GM23338 (cell line): ENCODE data around the gene RNF115. TPM values are rescaled to one million over a fixed set of nuclear protein-coding genes. Genes with fewer than 3 reads are reported as not detected.

ENCODE experiments used
- ATAC-seq: fragments of 200-7000 bp; cut with Tn5 transposase; 3 replicates; pipeline ENCODE4 v1.9.1; 2020
- DNase-seq: peaks from one replicate; pipeline ENCODE4 v3.0.0-alpha.2; 2015; ENCODE audit warnings: low spot score
- H2AFZ ChIP-seq: fragments of 200-600 bp; sonication (generic); 2 replicates; pipeline ENCODE4 v1.8.0; 2016; ENCODE audit warnings: antibody characterized with exemption, mild to moderate bottlenecking, moderate library complexity
- H3F3A ChIP-seq: fragments of 200-600 bp; sonication (generic); replicated peaks from 2 replicates; pipeline ENCODE4 v1.8.0; 2017; ENCODE audit warnings: antibody characterized with exemption, mixed run types, low read depth
- H3K27ac ChIP-seq: fragments of 200-600 bp; sonication (generic); 2 replicates; pipeline ENCODE4 v1.6.1; 2016; ENCODE audit warnings: low read depth
- H3K27me3 ChIP-seq: fragments of 200-600 bp; sonication (generic); 2 replicates; pipeline ENCODE4 v1.8.0; 2016; ENCODE audit warnings: mild to moderate bottlenecking, mixed run types, moderate library complexity; ENCODE audit not compliant: insufficient read depth
- H3K36me3 ChIP-seq: fragments of 200-600 bp; sonication (generic); 2 replicates; pipeline ENCODE4 v1.8.0; 2016; ENCODE audit warnings: mild to moderate bottlenecking; ENCODE audit not compliant: insufficient read depth
- H3K4me1 ChIP-seq: fragments of 200-600 bp; sonication (generic); 2 replicates; pipeline ENCODE4 v1.8.0; 2016; ENCODE audit warnings: mild to moderate bottlenecking, moderate library complexity; ENCODE audit not compliant: insufficient read depth
- H3K4me2 ChIP-seq: fragments of 200-600 bp; sonication (generic); 2 replicates; pipeline ENCODE4 v1.7.1; 2017; ENCODE audit warnings: mixed run types
- H3K4me3 ChIP-seq: fragments of 200-600 bp; sonication (generic); 2 replicates; pipeline ENCODE4 v1.6.1; 2016; ENCODE audit warnings: mixed run types
- H3K79me2 ChIP-seq: fragments of 200-600 bp; sonication (generic); replicated peaks from 2 replicates; pipeline ENCODE4 v1.8.0; 2017; ENCODE audit warnings: mild to moderate bottlenecking; ENCODE audit not compliant: insufficient read depth
- H3K9me2 ChIP-seq: fragments of 200-600 bp; sonication (generic); 2 replicates; pipeline ENCODE4 v1.8.0; 2017; ENCODE audit not compliant: insufficient read depth
- H4K20me1 ChIP-seq: fragments of 200-600 bp; sonication (generic); replicated peaks from 2 replicates; pipeline ENCODE4 v1.8.0; 2017; ENCODE audit warnings: mild to moderate bottlenecking; ENCODE audit not compliant: insufficient read depth
- H3K27ac Mint-ChIP-seq: 2 replicates; pipeline ENCODE4 v1.8.0; 2020; ENCODE audit warnings: inconsistent platforms, mild to moderate bottlenecking, moderate library complexity, mixed read lengths
- H3K27me3 Mint-ChIP-seq: 3 replicates; pipeline ENCODE4 v1.8.0; 2022; ENCODE audit warnings: low read depth, mild to moderate bottlenecking, moderate library complexity, mixed read lengths, inconsistent platforms; ENCODE audit not compliant: insufficient read depth, poor library complexity
- H3K36me3 Mint-ChIP-seq: 3 replicates; pipeline ENCODE4 v1.8.0; 2021; ENCODE audit warnings: low read depth, mild to moderate bottlenecking, inconsistent platforms, moderate library complexity, mixed read lengths
- H3K4me1 Mint-ChIP-seq: 3 replicates; pipeline ENCODE4 v1.8.0; 2020; ENCODE audit warnings: mild to moderate bottlenecking, inconsistent platforms, mixed read lengths
- H3K4me3 Mint-ChIP-seq: 3 replicates; pipeline ENCODE4 v1.8.0; 2021; ENCODE audit warnings: moderate library complexity, mild to moderate bottlenecking, inconsistent platforms, mixed read lengths
- H3K9me3 Mint-ChIP-seq: 3 replicates; pipeline ENCODE4 v1.8.0; 2020; ENCODE audit warnings: moderate library complexity, mild to moderate bottlenecking, inconsistent platforms, mixed read lengths
- CREB1 ChIP-seq: fragments of 250-450 bp; sonication (Bioruptor Pico); IDR thresholded peaks from 2 replicates; pipeline ENCODE4 v1.5.0; 2020; ENCODE audit warnings: low read depth, mild to moderate bottlenecking, moderate library complexity
- ETS1 ChIP-seq: IDR thresholded peaks from 2 replicates; pipeline ENCODE4 v1.6.1; 2016; ENCODE audit warnings: antibody characterized with exemption
- EZH2 ChIP-seq: fragments of 200-600 bp; sonication (generic); IDR thresholded peaks from one replicate; pipeline ENCODE4 v1.8.0; 2017; ENCODE audit warnings: antibody characterized with exemption, mild to moderate bottlenecking, low read depth; ENCODE audit not compliant: unreplicated experiment
- EZH2phosphoT487 ChIP-seq: fragments of 200-600 bp; sonication (generic); IDR thresholded peaks from one replicate; pipeline ENCODE4 v1.8.1; 2018; ENCODE audit warnings: antibody characterized with exemption; ENCODE audit not compliant: unreplicated experiment
- JUNB ChIP-seq: IDR thresholded peaks from one replicate; pipeline ENCODE4 v1.6.1; 2016; ENCODE audit warnings: antibody characterized with exemption; ENCODE audit not compliant: unreplicated experiment
- NANOG ChIP-seq: IDR thresholded peaks from 2 replicates; pipeline ENCODE4 v1.6.1; 2016; ENCODE audit warnings: antibody characterized with exemption, borderline replicate concordance
- STAT1 ChIP-seq: IDR thresholded peaks from one replicate; pipeline ENCODE4 v1.6.1; 2016; ENCODE audit warnings: antibody characterized with exemption; ENCODE audit not compliant: unreplicated experiment
- ZNF114 ChIP-seq: fragments of 250-450 bp; sonication (Bioruptor Pico); IDR thresholded peaks from 2 replicates; pipeline ENCODE4 v1.5.0; 2020; ENCODE audit warnings: mild to moderate bottlenecking, moderate library complexity
- ZNF331 ChIP-seq: fragments of 250-450 bp; sonication (Bioruptor Pico); IDR thresholded peaks from 2 replicates; pipeline ENCODE4 v1.5.0; 2020; ENCODE audit warnings: low read depth, mild to moderate bottlenecking, moderate library complexity
- polyA plus RNA-seq: library from polyadenylated mRNA; unstranded; fragments of >200 nt; fragmentation: Nextera tagmentation; extraction: Ambion mirVana; gene quantifications from 2 replicates; pipeline ENCODE4 v1.2.1, GENCODE V29; 2016
- total RNA-seq: library from RNA; depleted of rRNA; stranded (reverse); fragments of >200 nt; shearing (Covaris generic); gene quantifications from 2 replicates; pipeline ENCODE4 v1.2.3, GENCODE V29; 2014
- TF ChIP-seq, protein P1 (sequence below): IDR thresholded peaks from one replicate; pipeline ENCODE4 v1.6.1; 2018; ENCODE audit warnings: antibody characterized with exemption; ENCODE audit not compliant: unreplicated experiment

Gene RNF115
- total and polyA plus RNA-seq, 2 experiments from 2014 or later = 10.6 to 10.9 TPM

- TF ChIP-seq ZNF114 (CRISPR knock-in tag) (no peak), JUNB (no peak), NANOG (no peak), STAT1 (no peak), CREB1 (CRISPR knock-in tag) (no peak)
- TF ChIP-seq, protein P1, sequence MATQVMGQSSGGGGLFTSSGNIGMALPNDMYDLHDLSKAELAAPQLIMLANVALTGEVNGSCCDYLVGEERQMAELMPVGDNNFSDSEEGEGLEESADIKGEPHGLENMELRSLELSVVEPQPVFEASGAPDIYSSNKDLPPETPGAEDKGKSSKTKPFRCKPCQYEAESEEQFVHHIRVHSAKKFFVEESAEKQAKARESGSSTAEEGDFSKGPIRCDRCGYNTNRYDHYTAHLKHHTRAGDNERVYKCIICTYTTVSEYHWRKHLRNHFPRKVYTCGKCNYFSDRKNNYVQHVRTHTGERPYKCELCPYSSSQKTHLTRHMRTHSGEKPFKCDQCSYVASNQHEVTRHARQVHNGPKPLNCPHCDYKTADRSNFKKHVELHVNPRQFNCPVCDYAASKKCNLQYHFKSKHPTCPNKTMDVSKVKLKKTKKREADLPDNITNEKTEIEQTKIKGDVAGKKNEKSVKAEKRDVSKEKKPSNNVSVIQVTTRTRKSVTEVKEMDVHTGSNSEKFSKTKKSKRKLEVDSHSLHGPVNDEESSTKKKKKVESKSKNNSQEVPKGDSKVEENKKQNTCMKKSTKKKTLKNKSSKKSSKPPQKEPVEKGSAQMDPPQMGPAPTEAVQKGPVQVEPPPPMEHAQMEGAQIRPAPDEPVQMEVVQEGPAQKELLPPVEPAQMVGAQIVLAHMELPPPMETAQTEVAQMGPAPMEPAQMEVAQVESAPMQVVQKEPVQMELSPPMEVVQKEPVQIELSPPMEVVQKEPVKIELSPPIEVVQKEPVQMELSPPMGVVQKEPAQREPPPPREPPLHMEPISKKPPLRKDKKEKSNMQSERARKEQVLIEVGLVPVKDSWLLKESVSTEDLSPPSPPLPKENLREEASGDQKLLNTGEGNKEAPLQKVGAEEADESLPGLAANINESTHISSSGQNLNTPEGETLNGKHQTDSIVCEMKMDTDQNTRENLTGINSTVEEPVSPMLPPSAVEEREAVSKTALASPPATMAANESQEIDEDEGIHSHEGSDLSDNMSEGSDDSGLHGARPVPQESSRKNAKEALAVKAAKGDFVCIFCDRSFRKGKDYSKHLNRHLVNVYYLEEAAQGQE = no peak
- ATAC-seq = no peak
- H3K27ac ChIP-seq = no peak overlapping the region
Measured at GRCh38 chr1:145740269-145740668, 83.6 kb downstream of the RNF115 start.

GRCh38 chr1:145736191-145736590 lies 87.7 kb downstream of the RNF115 start:
- no peaks in the 10 kb centered on the region for H3K27me3 ChIP-seq
- no peaks in the 10 kb centered on the region for H3K79me2 ChIP-seq
- DNase-seq (no peak), ATAC-seq (no peak)
- H3K4me2 ChIP-seq = no peak overlapping the region
- H3K4me1 ChIP-seq = no peaks in the 10 kb centered on the region
- Mint-ChIP-seq H3K27ac (no peak overlapping the region), H3K36me3 (no peaks in the 10 kb centered on the region), H3K9me3 (no peaks in the 10 kb centered on the region), H3K4me3 (no peak overlapping the region), H3K27me3 (peaks cover 3% of the 10 kb centered on the region), H3K4me1 (peaks cover 10% of the 10 kb centered on the region)
- TF ChIP-seq EZH2phosphoT487 (no peak), ZNF331 (CRISPR knock-in tag) (no peak), ETS1 (no peak), EZH2 (no peak)
- H3K36me3 ChIP-seq = no peaks in the 10 kb centered on the region
- H3K9me2 ChIP-seq = 0 out of 2 replicates have a peak, but pooled peaks cover 2% of the 10 kb centered on the region
- no peaks in the 10 kb centered on the region for H3F3A ChIP-seq
- no peak overlapping the region for H3K4me3 ChIP-seq
- peaks cover 10% of the 10 kb centered on the region for H4K20me1 ChIP-seq
- no peak overlapping the region for H3K27ac ChIP-seq
- no peak overlapping the region for H2AFZ ChIP-seq

More at GRCh38 chr1:145740269-145740668, 83.6 kb downstream of the RNF115 start:
- H3K36me3 Mint-ChIP-seq = peaks cover 5% of the 10 kb centered on the region; the same call in 1 of the 3 replicates
- 0 out of 2 replicates have a peak, but pooled peaks cover 2% of the 10 kb centered on the region for H3K9me2 ChIP-seq
- H3K79me2 ChIP-seq = no peaks in the 10 kb centered on the region
- H4K20me1 ChIP-seq = peaks cover 6% of the 10 kb centered on the region; the same call in 1 of the 2 replicates
- H2AFZ ChIP-seq = no peak overlapping the region
- H3F3A ChIP-seq = no peaks in the 10 kb centered on the region
- no peak overlapping the region for H3K4me3 Mint-ChIP-seq
- DNase-seq = no peak
- no peaks in the 10 kb centered on the region for H3K4me1 Mint-ChIP-seq
- H3K27ac Mint-ChIP-seq = no peak overlapping the region
- no peaks in the 10 kb centered on the region for H3K9me3 Mint-ChIP-seq
- no peak overlapping the region for H3K4me3 ChIP-seq
- H3K27me3 ChIP-seq = no peaks in the 10 kb centered on the region
- H3K4me1 ChIP-seq = no peaks in the 10 kb centered on the region
- no peaks in the 10 kb centered on the region; the same call in 1 of the 2 replicates for H3K36me3 ChIP-seq
- no peaks in the 10 kb centered on the region for H3K27me3 Mint-ChIP-seq
- no peak overlapping the region for H3K4me2 ChIP-seq
